GM12865 (cell line): ENCODE measurements around the gene TUT1.

Experiments
- DNase-seq: peaks from one replicate; pipeline ENCODE4 v3.0.0; 2010; ENCODE audit warnings: low read depth
- H3K4me3 ChIP-seq: 2 replicates; pipeline ENCODE4 v1.5.1; 2011; ENCODE audit warnings: mild to moderate bottlenecking, low read depth, low read length, control low read depth
- TF ChIP-seq, protein P1 (sequence below): IDR thresholded peaks from 2 replicates; pipeline ENCODE4 v1.5.1; 2011; ENCODE audit warnings: low read length, control low read depth, low read depth, inconsistent platforms; ENCODE audit not compliant: insufficient read depth; ENCODE audit errors: missing control alignments

TUT1 gene

DNA sequence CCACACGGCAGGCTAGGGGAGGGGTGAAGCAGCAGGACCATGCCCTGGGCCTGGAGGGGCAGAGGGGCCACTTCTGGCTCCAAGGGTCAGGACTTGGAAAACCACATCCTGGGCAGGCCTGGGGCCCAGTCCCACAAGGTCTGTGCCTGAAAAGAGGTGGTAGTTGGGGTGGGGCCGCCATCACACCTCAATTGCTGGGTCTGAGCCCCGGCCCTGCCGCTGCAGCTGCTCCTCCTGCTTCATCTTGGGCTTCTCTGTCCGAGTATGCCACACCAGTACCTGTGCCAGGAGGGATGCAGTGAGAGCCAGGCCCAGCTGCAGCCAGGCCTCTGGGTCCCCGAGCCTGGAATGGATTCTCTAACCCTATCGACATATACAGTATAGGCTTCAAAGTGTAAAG lies 24.2 kb upstream of the TUT1 start:
- H3K4me3 ChIP-seq = no peak overlapping the region
- TF ChIP-seq, protein P1, sequence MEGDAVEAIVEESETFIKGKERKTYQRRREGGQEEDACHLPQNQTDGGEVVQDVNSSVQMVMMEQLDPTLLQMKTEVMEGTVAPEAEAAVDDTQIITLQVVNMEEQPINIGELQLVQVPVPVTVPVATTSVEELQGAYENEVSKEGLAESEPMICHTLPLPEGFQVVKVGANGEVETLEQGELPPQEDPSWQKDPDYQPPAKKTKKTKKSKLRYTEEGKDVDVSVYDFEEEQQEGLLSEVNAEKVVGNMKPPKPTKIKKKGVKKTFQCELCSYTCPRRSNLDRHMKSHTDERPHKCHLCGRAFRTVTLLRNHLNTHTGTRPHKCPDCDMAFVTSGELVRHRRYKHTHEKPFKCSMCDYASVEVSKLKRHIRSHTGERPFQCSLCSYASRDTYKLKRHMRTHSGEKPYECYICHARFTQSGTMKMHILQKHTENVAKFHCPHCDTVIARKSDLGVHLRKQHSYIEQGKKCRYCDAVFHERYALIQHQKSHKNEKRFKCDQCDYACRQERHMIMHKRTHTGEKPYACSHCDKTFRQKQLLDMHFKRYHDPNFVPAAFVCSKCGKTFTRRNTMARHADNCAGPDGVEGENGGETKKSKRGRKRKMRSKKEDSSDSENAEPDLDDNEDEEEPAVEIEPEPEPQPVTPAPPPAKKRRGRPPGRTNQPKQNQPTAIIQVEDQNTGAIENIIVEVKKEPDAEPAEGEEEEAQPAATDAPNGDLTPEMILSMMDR = no peak
- no peak for DNase-seq

DNA sequence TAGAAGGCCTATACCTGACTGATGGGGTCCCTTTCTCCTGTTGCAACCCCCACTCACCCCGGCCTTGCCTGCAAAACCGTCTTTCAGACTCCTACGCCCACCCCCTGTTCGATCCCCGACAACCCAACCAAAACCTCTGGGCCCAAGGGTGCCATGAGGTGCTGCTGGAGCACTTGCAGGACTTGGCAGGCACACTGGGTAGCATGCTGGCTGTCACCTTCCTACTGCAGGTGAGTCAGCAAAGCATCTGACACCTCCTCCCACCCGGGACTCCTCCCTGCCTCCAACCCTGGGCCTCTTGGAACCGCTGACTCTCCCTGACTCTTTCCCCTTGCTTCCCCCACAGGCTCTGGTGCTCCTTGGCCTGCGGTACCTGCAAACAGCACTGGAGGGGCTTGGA lies 23.0 kb upstream of the TUT1 start:
- H3K4me3 ChIP-seq = no peak overlapping the region
- TF ChIP-seq, protein P1 = no peak
- DNase-seq = no peak

DNA sequence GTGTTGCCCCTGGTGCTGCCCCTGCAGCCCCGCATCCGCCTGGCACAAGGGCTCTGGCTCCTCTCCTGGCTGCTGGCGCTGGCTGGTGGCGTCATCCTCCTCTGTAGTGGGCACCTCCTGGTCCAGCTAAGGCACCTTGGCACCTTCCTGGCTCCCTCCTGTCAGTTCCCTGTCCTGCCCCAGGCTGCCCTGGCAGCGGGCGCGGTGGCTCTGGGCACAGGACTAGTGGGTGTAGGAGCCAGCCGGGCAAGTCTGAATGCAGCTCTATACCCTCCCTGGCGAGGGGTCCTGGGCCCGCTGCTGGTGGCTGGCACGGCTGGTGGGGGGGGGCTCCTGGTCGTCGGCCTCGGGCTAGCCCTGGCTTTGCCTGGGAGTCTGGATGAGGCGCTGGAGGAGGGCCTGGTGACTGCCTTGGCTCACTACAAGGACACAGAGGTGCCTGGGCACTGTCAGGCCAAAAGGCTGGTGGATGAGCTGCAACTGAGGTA lies 22.0 kb upstream of the TUT1 start:
- TF ChIP-seq, protein P1 = no peak
- DNase-seq = no peak
- no peak overlapping the region; the same call in 1 of the 2 replicates for H3K4me3 ChIP-seq

DNA sequence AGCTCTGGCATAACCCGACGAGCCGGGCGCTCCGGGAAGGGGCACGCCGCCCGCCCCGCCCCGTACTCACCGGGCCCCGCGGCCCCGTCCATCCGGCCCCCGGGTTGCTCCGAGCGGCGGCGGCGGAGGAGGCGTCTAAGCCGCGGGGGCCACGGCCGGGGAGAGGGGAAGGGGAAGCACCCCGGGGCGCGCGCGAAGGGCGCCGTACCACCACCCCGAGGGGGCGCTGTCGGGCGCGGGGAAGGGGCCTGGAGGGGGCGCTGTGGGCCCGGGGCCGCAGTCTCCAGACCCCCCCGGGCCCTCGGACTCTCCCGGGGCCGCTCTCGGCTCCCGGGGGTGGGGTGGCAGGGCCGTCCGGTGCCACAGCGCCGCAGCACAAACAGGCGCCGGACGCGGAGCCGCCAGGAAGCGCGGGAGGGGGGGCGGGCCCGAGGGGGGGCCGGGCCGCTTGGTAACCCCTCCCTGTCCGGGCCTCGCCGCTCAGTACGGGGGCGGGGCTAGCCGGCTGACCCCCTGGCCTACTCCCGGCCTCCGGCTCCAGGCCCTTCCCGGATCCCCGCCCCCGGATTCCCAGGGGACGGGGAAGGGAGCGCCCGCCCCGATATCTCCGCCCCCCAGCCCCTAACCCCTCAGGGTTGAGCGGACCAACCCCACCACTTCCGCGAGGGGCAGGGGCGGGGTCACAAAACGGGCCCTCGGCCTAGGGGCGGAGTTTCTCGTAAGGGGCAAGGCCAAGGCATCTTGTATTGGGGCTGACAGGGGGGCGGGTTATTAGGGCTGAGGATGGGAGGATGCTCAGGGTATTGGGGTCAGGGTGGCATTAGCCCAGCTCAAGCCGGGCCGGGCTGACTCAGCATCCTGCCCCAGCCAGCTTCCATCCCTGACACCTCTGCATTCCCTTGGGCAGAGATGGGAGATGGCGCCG lies 21.3 kb upstream of the TUT1 start, which contains the start of the genes EML3 and ROM1:
EML3 (minus strand) TSS at position 410 of the 925 bp plus-strand sequence; CDS start at position 92, 318 bp downstream.
ROM1 (plus strand) TSS at position 892 of the 925 bp plus-strand sequence; CDS start at position 917, 25 bp downstream.
- H3K4me3 ChIP-seq = peak within 1 kb of the TSS; percentile 99
- peak; percentile 92 for DNase-seq
- TF ChIP-seq, protein P1 = peak; percentile 99

DNA sequence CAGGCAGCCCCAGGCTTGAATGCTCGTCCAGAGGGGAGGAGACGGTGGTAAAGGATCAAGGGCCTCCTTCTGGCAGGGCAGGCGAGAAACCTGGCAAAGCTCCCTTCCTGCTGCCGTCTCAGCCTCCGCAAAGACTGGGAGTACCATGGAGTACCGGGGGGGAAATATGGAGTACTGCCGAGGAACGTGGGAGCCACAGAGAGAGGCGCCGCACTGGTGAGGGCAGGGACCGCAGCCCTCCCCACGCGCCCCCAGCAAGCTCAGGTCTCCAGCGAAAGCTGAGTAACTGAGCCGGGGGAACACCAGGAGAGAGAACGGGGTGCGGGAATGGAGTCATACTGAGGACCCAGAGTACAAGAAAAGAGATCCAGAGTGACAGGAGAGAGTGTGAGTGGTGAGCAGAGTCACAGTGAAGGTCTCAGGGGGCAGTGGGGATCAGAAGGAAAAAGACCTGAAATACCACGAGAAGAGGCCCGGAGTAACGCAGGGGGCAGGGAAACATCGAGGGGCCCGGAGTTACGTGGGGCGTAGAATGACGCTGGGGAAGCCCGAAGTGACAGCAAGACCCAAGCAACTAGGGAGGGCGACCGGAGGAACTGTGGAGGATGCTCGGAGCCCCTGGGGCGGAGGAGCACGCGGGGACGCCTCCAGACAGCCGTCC lies 20.5 kb upstream of the TUT1 start:
- peak overlapping the region; percentile 99 for H3K4me3 ChIP-seq
- peak; percentile 77 for DNase-seq
- TF ChIP-seq, protein P1 = no peak

DNA sequence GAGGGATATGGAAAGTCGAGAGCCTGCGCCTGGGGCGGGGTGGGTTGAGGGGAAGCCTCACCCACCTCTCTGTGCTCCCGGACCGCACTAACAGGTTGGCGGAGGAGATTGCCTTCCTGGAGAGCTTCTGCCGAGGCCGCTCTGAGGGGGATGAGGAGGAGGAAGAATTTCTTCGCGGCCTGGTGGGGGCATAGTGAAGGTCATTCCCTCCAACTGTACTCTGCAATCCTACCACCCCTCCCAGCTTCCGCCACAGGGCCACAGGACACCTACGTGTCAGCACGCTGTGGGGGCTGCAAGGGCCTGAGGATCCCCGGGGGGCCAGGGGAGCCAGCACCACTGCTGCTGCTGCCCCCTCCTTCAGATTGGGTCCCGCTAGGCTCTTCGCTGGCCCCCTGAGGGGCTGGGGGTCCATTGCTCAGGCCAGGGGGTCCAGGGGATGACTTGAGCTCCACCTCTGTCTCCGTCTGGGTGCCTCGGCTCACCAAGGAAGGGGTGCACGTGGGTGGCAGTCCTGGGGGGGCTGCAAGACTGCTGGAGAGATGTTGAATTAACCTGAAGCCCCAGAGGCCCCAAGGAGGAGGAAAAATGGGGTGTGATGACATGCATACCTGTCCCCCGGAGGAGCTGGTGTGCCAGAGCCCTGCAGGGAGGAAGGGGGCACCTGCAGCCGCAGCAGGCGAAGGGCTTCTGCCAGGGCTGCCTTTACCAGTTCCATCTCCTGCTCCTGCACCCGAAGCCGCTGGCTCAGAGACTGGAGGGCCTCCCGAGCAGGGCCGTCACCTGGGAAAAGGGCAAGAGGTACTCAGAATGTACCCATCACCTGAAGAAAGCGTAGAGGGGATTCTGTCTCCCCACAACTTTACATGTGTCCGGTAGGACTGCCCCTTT lies 19.7 kb upstream of the TUT1 start:
- TF ChIP-seq, protein P1 = no peak
- peak overlapping the region; percentile 99 for H3K4me3 ChIP-seq
- DNase-seq = no peak
